HEK293T (cell line): ENCODE measurements around the gene SHF.

Source experiments
- CTCF ChIA-PET: fragments of 350-600 bp; formaldehyde crosslinking; extraction: SDS; loops from one replicate; lab custom pipeline; 2021; ENCODE audit warnings: antibody characterized with exemption, inconsistent platforms; lab: Yijun Ruan, JAX
- POLR2A ChIA-PET: fragments of 350-600 bp; formaldehyde crosslinking; extraction: SDS; loops from one replicate; lab custom pipeline; 2020; ENCODE audit warnings: antibody characterized with exemption, inconsistent platforms; lab: Yijun Ruan, JAX
- DNase-seq: peaks from one replicate; pipeline ENCODE4 v3.0.0; 2012; ENCODE audit warnings: mixed read lengths; ENCODE audit errors: extremely low spot score
- ARNT ChIP-seq: fragments of 450-650 bp; IDR thresholded peaks from 2 replicates; pipeline ENCODE4 v1.6.1; 2017; ENCODE audit warnings: mild to moderate bottlenecking
- BHLHE40 ChIP-seq: fragments of 450-650 bp; IDR thresholded peaks from 2 replicates; pipeline ENCODE4 v1.6.1; 2016; ENCODE audit warnings: mild to moderate bottlenecking, moderate library complexity, borderline replicate concordance
- CTBP1 ChIP-seq: fragments of 450-650 bp; IDR thresholded peaks from 2 replicates; pipeline ENCODE4 v1.6.1; 2016; ENCODE audit warnings: borderline replicate concordance
- ELF4 ChIP-seq: fragments of 450-650 bp; IDR thresholded peaks from 2 replicates; pipeline ENCODE4 v1.6.1; 2017; ENCODE audit warnings: antibody characterized with exemption
- FOXA1 ChIP-seq: fragments of 450-650 bp; IDR thresholded peaks from 2 replicates; pipeline ENCODE4 v1.6.1; 2016; ENCODE audit warnings: mild to moderate bottlenecking
- FOXK2 ChIP-seq: fragments of 450-650 bp; IDR thresholded peaks from 2 replicates; pipeline ENCODE4 v1.6.1; 2016; ENCODE audit warnings: mild to moderate bottlenecking
- FOXM1 ChIP-seq: fragments of 450-650 bp; IDR thresholded peaks from 2 replicates; pipeline ENCODE4 v1.6.1; 2017; ENCODE audit warnings: mild to moderate bottlenecking, borderline replicate concordance
- HDGF ChIP-seq: fragments of 450-650 bp; IDR thresholded peaks from 2 replicates; pipeline ENCODE4 v1.6.1; 2017; ENCODE audit warnings: antibody characterized with exemption, borderline replicate concordance
- L3MBTL2 ChIP-seq: fragments of 450-650 bp; conservative IDR thresholded peaks from 2 replicates; pipeline ENCODE4 v1.6.1; 2016; ENCODE audit warnings: mild to moderate bottlenecking
- LEF1 ChIP-seq: fragments of 450-650 bp; IDR thresholded peaks from 2 replicates; pipeline ENCODE4 v1.6.1; 2017; ENCODE audit warnings: mild to moderate bottlenecking, borderline replicate concordance
- NFRKB ChIP-seq: fragments of 450-650 bp; IDR thresholded peaks from 2 replicates; pipeline ENCODE4 v1.6.1; 2016; ENCODE audit warnings: mild to moderate bottlenecking, moderate library complexity
- PKNOX1 ChIP-seq: fragments of 450-650 bp; IDR thresholded peaks from 2 replicates; pipeline ENCODE4 v1.6.1; 2016
- SP1 ChIP-seq: fragments of 450-650 bp; IDR thresholded peaks from 2 replicates; pipeline ENCODE4 v1.6.1; 2017
- SUZ12 ChIP-seq: fragments of 450-650 bp; IDR thresholded peaks from 2 replicates; pipeline ENCODE4 v1.6.1; 2016; ENCODE audit warnings: mild to moderate bottlenecking
- TARDBP ChIP-seq: fragments of 450-650 bp; IDR thresholded peaks from 2 replicates; pipeline ENCODE4 v1.6.1; 2016
- ZNF384 ChIP-seq: fragments of 450-650 bp; IDR thresholded peaks from 2 replicates; pipeline ENCODE4 v1.6.1; 2016

Gene SHF

GRCh38 chr15:45165536-45165935, 22.2 kb downstream of the SHF start:
- POLR2A ChIA-PET: interaction anchor here (1.2 kb wide), 1 partner anchor 237 kb away, joined by 3 read pairs; a partner anchor contains a TSS
- DNase-seq: no peak
- TF ChIP-seq SP1 (no peak), FOXA1 (no peak), ARNT (no peak), LEF1 (no peak), HDGF (no peak), L3MBTL2 (no peak), BHLHE40 (no peak), ELF4 (no peak), PKNOX1 (no peak)
- CTCF ChIA-PET: interaction anchor here (1.1 kb wide), 1 partner anchor 47 kb away, joined by 5 read pairs; no protein-coding TSS in a partner anchor

GRCh38 chr15:45164914-45165313, 22.9 kb downstream of the SHF start:
- no peak for DNase-seq
- no peak for TF ChIP-seq ZNF384
- no peak for TF ChIP-seq SUZ12
- no peak for TF ChIP-seq ARNT
- no peak for TF ChIP-seq LEF1
- no peak for TF ChIP-seq BHLHE40
- no peak for TF ChIP-seq FOXK2
- TF ChIP-seq L3MBTL2: no peak
- TF ChIP-seq PKNOX1: no peak
- no peak for TF ChIP-seq NFRKB
- TF ChIP-seq ELF4: no peak
- TF ChIP-seq HDGF: no peak
- TF ChIP-seq FOXM1: no peak
- no peak for TF ChIP-seq FOXA1
- TF ChIP-seq TARDBP: no peak
- TF ChIP-seq SP1: no peak
- no peak for TF ChIP-seq CTBP1
- ChIA-PET POLR2A (interaction anchor here (1.1 to 2.3 kb wide), 3 partner anchors 33 to 237 kb away, joined by 3 to 8 read pairs (median 3); a partner anchor contains a TSS), CTCF (no interaction called here)

- DNase-seq: no peak
- CTCF ChIA-PET: interaction anchor here (0.5 to 2.0 kb wide), 14 partner anchors 12 to 350 kb away, joined by 3 to 12 read pairs (median 4); a partner anchor contains a TSS
- POLR2A ChIA-PET: interaction anchor here (0.6 to 2.3 kb wide), 4 partner anchors 25 to 239 kb away, joined by 3 to 8 read pairs (median 7); partner anchors contain the start of gene SHF
- TF ChIP-seq FOXK2: no peak
- TF ChIP-seq FOXA1: no peak
- TF ChIP-seq SUZ12: no peak
- TF ChIP-seq NFRKB: no peak
- TF ChIP-seq TARDBP: no peak
- no peak for TF ChIP-seq ZNF384
- TF ChIP-seq ELF4: no peak
- TF ChIP-seq PKNOX1: no peak
- TF ChIP-seq L3MBTL2: no peak
- TF ChIP-seq ARNT: no peak
- TF ChIP-seq FOXM1: no peak
- TF ChIP-seq CTBP1: no peak
- no peak for TF ChIP-seq BHLHE40
- TF ChIP-seq HDGF: no peak
Observed at GRCh38 chr15:45163508-45163856, 24.3 kb downstream of the SHF start.

GRCh38 chr15:45162771-45163507, 24.8 kb downstream of the SHF start:
- POLR2A ChIA-PET: interaction anchor here (0.6 to 2.3 kb wide), 4 partner anchors 23 to 239 kb away, joined by 3 to 8 read pairs (median 7); partner anchors contain the start of gene SHF
- no peak for TF ChIP-seq FOXA1
- TF ChIP-seq FOXK2: no peak
- no peak for TF ChIP-seq NFRKB
- no peak for TF ChIP-seq SUZ12
- TF ChIP-seq TARDBP: no peak
- no peak for TF ChIP-seq PKNOX1
- peak; percentile 80 for DNase-seq
- CTCF ChIA-PET: interaction anchor here (0.5 to 2.0 kb wide), 14 partner anchors 13 to 351 kb away, joined by 3 to 12 read pairs (median 4); a partner anchor contains a TSS

- no peak for TF ChIP-seq FOXK2
- no peak for TF ChIP-seq ARNT
- no peak for TF ChIP-seq CTBP1
- TF ChIP-seq NFRKB: no peak
- no peak for TF ChIP-seq FOXM1
- no peak for TF ChIP-seq L3MBTL2
- TF ChIP-seq PKNOX1: no peak
- no peak for TF ChIP-seq LEF1
- TF ChIP-seq ELF4: no peak
- no peak for TF ChIP-seq BHLHE40
- no peak for TF ChIP-seq TARDBP
- no peak for TF ChIP-seq FOXA1
- no peak for TF ChIP-seq HDGF
- TF ChIP-seq SUZ12: no peak
- TF ChIP-seq SP1: no peak
- no peak for TF ChIP-seq ZNF384
- POLR2A ChIA-PET: interaction anchor here (1.1 kb wide), 1 partner anchor 118 kb away, joined by 5 read pairs; no protein-coding TSS in a partner anchor
- CTCF ChIA-PET: no interaction called here
- DNase-seq: no peak
Observed at GRCh38 chr15:45161666-45162065, 26.1 kb downstream of the SHF start.
